ENCODE data around the gene EIF5.

EIF5 gene

DNA sequence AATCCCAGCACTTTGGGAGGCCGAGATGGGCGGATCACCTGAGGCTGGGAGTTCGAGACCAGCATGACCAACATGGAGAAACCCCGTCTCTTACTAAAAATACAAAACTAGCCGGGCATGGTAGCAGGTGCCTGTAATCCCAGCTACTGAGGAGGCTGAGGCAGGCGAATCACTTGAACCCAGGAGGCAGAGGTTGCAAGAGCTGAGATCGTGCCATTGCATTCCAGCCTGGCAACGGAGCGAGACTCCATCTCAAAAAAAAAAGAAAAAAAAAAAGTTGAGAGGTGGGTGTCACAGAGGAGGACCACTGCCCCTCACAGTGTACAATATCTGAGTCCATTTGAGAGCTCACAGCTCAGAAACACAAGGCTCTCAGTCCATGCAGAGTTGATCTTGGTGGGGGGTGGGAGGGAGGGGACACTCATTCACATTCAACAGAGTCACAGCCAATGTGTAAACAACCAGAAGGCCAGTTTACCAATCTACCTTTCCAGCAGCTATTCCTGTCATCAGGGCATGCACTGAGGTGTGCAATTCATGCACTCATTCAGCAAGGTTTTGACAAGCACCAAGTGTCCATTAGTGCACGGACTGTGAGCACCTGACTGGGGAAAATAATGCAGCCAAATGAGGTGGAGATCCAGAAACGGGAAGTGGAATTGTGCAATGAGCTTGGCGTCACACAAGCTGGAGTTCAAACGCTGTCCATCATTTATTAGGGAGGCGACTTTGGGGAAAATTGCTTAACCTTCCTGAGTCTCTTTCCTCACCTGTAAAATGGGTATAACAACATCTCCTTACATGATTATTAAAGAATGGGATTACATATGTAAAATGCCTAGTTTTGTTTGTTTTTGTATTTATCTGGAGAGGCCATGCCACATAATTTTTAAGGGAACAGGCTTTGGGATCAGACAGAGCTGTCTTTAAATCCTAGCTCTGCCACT lies 4.4 kb upstream of the EIF5 start:
- peak; percentile 47 for DNase-seq (ENCODE audit: low spot score)
- TF ChIP-seq, protein P1, sequence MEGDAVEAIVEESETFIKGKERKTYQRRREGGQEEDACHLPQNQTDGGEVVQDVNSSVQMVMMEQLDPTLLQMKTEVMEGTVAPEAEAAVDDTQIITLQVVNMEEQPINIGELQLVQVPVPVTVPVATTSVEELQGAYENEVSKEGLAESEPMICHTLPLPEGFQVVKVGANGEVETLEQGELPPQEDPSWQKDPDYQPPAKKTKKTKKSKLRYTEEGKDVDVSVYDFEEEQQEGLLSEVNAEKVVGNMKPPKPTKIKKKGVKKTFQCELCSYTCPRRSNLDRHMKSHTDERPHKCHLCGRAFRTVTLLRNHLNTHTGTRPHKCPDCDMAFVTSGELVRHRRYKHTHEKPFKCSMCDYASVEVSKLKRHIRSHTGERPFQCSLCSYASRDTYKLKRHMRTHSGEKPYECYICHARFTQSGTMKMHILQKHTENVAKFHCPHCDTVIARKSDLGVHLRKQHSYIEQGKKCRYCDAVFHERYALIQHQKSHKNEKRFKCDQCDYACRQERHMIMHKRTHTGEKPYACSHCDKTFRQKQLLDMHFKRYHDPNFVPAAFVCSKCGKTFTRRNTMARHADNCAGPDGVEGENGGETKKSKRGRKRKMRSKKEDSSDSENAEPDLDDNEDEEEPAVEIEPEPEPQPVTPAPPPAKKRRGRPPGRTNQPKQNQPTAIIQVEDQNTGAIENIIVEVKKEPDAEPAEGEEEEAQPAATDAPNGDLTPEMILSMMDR (IDR thresholded peaks at IDR 0.05) = no peak

DNA sequence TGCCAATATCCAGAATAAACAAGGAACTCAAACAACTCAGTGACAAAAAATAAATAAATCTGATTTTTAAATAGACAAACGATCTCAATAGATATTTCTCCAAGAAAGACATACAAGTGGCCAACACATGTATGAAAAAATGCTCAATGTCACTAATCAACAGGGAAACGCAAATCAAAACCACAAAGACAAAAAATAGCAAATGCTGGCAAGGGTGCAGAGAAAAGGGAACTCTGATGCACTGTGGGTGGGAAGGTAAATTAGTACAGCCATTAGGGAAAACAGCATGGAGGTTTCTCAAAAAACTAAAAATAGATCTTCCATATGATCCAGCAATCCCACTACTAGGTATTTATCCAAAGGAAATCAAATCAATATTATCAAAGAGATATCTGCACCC lies 3.5 kb upstream of the EIF5 start:
- TF ChIP-seq, protein P1 (IDR thresholded peaks at IDR 0.05) = no peak
- no peak overlapping the region for H3K4me3 ChIP-seq
- H3K27ac ChIP-seq = no peak overlapping the region
- no peak for DNase-seq (ENCODE audit: low spot score)

More for the DNA sequence above, 4.4 kb upstream of the EIF5 start:
- Histone ChIP-seq H3K27ac (no peak overlapping the region), H3K4me3 (no peak overlapping the region)

DNA sequence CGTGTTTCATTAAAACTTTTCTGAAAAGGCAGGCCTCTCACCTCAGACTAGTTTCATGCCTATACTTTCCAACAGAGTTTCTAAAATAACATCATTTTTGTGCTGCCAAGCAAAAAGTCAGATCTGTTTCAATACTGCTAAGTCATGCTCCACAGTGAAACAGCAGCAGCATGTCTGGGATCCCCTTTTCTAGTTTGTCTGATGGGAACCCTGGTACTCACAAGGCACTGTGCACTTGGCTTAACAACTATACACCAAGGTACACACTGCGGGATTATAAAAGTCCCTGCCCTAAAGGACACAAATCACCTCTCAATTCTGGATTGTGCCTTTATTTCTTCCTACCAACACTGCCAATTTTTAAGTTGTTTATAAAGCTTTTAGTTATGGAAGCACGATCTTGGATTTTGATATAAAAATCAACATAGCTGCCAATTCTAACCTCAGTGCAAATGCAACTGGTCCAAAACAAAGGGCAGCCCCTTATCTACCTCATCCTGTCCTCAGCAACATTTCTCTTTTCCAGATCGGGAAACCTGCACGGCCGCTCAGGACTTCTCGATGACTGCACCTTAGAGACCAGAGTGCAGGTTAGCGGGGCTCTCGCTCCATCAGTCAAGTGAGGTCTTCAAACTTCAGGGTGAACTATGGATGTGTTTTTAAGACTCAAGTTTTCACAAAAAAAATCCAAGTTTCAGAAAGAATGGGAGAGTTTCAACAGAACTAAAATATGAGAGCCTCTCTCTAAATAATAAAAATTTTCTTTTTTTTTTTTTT lies 1.7 kb upstream of the EIF5 start:
- H3K4me3 ChIP-seq = peak overlapping the region; percentile 95
- TF ChIP-seq, protein P1 (IDR thresholded peaks at IDR 0.05) = no peak
- H3K27ac ChIP-seq = peak overlapping the region in 1 of 2 donors; percentile 99
- DNase-seq (ENCODE audit: low spot score) = no peak

DNA sequence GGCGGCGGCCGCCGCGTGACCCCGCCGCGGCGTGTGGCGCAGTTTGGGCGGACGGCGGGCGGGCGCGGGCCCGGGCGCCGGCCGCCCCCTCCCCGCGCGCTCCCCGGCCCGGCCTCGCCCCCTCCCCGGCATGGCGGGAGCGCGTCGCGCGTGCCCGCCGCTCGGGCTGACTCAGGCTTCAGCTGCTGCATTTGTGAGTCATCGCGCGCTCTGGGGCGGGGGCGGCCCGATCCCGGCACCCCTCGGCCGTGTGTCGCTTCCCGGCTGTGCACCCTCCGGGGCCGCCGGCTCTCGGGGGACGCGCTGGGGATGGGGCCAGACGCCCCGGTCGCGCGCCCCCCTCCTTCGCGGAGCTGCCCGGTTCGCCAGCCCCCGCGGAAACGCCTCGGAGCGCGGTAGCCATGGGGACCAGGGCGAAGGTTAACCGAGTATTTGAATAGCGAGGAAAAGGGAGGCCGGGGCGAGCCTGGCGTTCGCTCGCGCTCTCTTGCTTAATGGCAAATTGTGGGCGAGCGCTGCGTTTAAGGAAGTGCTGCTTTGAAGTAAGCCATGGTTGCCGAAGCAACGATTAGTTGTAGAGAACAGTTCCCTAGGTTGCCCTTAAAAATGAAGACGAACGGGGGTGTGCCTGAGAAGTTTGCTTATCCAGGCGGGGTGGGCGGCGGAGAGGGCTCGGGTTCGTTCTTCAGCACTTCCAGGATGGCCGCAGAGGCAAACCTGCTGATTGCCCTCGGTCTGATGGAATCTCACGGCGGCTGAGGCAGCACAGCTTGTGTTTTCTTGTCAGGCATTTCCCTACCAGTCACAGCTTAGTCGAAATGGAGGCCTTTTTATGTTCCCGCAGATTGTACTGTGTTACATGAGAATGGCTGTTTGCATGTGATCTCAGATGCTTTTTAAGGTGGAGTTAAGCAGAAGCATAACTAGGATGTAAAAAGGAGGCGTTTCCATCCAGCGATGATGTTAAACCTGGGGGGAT lies 896 bp downstream of the EIF5 start:
- TF ChIP-seq, protein P1 (IDR thresholded peaks at IDR 0.05) = no peak
- DNase-seq (ENCODE audit: low spot score) = peak; percentile 83
- Histone ChIP-seq H3K4me3 (peak overlapping the region; percentile 95), H3K27ac (peak overlapping the region; percentile 98 to 99)

DNA sequence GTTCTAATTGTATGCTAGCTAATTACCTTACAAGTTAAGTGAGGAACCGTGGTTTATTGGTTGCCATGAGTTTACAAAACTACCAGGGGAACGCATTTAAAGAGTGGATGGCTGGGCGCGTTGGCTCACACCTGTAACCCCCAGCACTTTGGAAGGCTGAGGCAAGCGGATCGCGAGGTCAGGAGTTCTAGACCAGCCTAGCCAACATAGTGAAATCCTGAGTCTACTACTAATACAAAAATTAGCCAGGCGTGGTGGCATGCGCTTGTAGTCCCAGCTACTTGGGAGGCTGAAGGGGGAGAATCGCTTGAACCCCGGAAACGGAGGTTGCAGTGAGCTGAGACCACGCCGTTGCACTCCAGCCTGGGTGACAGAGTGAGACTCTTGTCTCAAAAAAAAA lies 2.2 kb downstream of the EIF5 start:
- TF ChIP-seq, protein P1 (IDR thresholded peaks at IDR 0.05) = no peak
- DNase-seq (ENCODE audit: low spot score) = no peak
- Histone ChIP-seq H3K4me3 (peak overlapping the region; percentile 95), H3K27ac (no peak overlapping the region)

DNA sequence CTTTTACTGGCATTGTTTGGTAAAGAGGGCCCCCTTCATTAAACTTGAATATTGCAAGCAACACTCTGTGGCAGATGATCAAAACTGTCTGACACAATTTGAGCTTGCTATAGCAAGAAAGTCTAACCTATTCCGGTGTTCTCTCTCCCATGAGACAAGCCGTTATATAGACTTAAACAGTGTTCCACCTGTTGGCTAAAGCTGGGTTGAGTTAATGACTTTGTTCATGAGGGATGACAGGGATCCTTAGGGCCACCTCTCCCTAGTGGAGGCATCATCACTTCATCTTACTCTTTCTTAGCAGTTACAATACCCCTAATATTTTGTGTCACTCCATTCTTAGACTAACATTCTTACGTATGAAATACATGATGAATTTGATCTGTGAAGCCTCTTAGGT lies 3.8 kb downstream of the EIF5 start:
- H3K4me3 ChIP-seq = no peak overlapping the region
- TF ChIP-seq, protein P1 (IDR thresholded peaks at IDR 0.05) = no peak
- H3K27ac ChIP-seq = no peak overlapping the region
- DNase-seq (ENCODE audit: low spot score) = no peak
